ENCODE results near the gene CTSL.

DNA sequence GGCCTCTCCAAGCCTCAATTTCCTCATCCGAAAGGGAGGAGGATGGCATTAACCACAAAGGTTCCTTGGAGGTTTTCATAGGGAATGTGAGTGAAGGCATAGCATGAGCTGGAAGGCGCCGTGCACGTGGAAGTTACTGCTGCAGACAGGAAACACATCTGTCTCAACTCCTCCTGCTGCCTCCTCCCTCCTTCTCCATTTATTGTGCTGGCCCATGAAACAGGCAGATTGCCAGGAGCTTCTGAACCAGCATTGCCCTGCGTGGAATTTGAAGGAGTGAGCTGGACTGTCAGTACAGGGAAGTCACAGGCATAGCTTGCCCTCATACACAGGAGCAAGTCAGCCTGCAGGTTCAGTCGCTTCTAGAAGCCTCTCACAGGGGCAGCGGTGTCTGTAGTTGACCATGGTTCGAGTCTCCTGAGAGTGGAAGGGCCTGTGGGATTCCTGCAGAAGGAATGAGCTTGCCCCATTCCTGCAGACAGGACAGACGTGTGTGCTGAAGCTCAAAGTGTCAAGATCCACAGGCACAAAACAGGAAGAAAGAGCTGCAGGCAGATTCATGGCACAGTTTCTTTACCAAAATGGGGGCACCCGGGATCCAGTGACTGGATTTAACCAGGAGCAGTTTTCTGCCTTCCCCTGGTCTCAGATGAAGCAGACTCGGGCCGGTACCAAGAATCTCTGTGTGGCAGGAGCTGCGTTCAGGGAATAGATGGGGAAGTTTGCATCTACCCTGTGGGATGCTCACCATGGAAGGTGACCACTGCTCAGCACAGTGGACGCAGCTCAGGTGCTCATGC lies 48.7 kb upstream of the CTSL start:
- TF ChIP-seq, protein P1, sequence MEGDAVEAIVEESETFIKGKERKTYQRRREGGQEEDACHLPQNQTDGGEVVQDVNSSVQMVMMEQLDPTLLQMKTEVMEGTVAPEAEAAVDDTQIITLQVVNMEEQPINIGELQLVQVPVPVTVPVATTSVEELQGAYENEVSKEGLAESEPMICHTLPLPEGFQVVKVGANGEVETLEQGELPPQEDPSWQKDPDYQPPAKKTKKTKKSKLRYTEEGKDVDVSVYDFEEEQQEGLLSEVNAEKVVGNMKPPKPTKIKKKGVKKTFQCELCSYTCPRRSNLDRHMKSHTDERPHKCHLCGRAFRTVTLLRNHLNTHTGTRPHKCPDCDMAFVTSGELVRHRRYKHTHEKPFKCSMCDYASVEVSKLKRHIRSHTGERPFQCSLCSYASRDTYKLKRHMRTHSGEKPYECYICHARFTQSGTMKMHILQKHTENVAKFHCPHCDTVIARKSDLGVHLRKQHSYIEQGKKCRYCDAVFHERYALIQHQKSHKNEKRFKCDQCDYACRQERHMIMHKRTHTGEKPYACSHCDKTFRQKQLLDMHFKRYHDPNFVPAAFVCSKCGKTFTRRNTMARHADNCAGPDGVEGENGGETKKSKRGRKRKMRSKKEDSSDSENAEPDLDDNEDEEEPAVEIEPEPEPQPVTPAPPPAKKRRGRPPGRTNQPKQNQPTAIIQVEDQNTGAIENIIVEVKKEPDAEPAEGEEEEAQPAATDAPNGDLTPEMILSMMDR (IDR thresholded peaks at IDR 0.05): no peak
- TF ChIP-seq POLR2A (IDR thresholded peaks at IDR 0.05): no peak

All from heart left ventricle (tissue), 13 donors.